ENCODE measurements around the gene BTG1.

BTG1 gene

DNA sequence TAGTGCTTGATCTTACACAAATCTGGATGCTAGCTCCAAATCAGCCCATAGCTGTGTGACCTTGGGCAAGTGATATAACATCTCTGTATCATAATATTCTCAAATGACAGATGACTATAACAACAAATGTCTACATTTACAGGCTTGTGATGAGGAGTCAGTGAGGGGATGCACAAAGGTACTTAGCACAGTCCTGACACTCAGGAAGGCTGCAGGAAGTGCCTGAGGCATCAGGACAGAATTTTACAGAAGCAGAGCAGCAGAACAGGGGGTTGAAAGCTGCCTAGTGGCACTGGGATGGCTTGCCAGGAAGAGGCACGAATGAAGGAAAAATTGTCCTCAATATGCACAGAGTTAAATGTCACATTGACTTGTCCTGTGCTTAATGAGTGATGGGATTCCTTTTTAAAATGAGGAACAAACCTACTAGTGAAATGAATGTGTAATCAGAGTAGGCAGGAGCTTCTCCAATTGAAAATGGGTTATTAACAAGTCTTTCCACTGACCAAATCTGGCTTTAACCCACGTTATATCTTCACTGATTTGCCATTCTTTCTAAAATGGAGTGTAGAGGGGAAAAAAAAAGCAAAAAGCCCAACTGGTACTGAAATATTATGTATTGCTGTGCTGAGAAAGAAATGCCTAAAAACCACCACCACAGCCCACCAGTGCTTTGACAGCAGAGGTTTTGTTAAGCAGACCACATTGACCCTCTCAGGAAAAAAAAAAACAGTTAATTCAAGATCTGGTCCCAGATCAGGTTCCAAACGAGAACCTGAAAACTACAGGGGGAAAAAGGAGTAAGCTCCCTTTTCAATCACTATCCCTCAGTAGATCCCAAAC lies 11.6 kb downstream of the BTG1 start:
- no peak for DNase-seq

GRCh38 chr12:92133171-92133570 lies 12.5 kb downstream of the BTG1 start:
- DNase-seq: no peak

GRCh38 chr12:92132288-92132687 lies 13.4 kb downstream of the BTG1 start:
- no peak for DNase-seq

GRCh38 chr12:92130999-92131398 lies 14.6 kb downstream of the BTG1 start:
- DNase-seq: peak in 1 of 56 donors; percentile 12

GRCh38 chr12:92129609-92130008 lies 16.0 kb downstream of the BTG1 start:
- no peak for DNase-seq

DNA sequence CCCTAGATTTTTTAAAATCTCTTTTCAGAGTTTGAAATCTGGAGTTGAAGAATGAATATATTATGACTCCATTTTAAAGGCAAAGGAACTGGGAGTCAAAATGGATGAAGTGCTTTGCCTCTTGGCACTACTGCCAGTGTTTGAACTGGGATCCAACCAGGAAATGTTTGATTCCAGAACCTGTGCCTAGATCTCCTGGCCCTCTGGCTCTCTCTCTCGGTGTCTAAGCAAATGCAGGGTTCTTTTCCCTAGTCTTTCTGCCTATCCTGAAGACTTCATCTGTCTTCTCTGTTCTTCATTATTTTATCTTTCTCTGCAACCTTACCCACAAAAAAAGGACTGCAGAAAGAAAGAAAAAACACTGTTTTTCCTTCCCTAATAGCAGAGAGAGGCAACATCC lies 17.0 kb downstream of the BTG1 start:
- DNase-seq: no peak

DNA sequence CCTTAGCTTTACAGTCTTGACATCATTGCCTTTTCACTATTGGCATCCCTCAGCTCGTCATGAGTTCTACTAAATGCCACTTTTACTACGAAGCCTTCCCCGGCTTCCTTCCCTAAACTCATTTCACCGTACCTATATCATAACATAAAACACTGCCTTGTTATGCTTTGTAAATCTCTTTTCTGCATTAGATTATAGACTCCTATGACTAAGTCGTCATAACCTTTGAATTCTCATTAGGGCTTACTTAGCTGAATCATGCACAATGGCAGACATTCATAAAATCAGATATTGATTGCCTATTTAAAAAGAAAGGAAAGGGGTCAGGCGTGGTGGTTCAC lies 21.0 kb downstream of the BTG1 start:
- no peak for DNase-seq

GRCh38 chr12:92123780-92124688 lies 21.6 kb downstream of the BTG1 start:
- no peak for DNase-seq

GRCh38 chr12:92122941-92123779 lies 22.5 kb downstream of the BTG1 start:
- DNase-seq: no peak

- no peak for DNase-seq
Observed at GRCh38 chr12:92121826-92122225, 23.8 kb downstream of the BTG1 start.

- no peak for DNase-seq
Observed at GRCh38 chr12:92118826-92119536, 26.7 kb downstream of the BTG1 start.

GRCh38 chr12:92114834-92115233 lies 30.8 kb downstream of the BTG1 start:
- no peak for DNase-seq

- no peak for DNase-seq
Observed at GRCh38 chr12:92111256-92111655, 34.4 kb downstream of the BTG1 start.

DNA sequence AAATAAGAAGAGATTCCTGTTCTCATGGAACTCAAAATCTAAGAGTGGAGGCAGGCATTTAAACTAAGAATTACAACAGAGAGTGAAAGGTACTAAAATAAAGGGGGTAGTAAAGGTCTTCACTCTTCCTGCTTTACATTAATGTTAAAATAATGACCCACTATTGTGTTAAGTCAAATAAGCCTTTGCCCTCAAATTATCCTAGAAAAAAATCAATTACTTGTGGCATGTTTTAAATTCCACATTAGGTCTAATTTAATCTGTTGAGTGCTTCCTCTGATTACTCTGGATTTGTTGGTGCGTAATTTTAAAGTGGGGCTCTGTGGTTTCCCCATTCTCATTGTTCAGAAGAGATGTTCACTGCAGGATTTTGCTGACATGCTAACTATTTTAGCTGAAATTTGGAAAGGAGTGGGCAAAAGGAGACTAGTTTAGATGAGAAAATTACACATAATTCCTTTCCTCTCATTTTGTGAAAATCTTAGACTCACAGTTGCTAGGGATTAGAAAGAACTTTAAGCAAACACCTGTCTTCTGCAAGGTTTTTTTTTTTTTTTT lies 35.5 kb downstream of the BTG1 start:
- DNase-seq: no peak

DNA sequence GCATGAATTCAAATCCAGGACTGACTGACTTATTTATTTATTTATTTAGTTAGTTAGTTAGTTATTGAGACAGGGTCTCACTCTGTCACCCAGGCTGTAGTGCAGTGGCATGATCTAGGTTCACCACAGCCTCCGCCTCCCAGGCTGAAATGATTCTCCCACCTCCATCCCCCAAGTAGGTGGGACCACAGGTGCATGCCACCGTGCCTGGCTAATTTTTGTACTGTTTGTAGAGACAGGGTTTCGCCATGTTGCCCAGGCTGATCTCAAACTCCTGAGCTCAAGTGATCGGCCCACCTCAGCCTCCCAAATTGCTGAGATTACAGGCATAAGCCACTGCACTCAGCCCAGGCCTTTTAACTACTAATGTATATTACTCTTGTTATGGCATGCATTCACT lies 36.0 kb downstream of the BTG1 start:
- no peak for DNase-seq

DNA sequence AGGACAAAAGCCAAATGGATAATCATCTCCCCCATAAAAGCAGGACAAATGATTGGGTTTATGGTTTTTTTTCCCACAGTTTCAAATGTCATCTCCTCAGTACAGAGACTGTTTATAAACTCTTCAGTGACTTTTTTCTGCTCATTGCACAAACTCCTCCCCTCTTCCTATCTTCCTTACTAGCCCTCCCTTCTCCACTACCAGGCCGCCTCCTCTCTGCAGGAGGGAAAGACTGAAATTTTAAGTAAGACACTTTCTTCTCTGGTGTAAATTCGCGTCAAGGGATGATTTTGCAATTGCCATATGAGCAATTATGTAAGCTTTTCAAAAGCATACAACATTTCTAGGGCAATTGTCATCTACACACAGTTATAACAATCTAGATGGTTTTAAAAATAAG lies 37.0 kb downstream of the BTG1 start:
- peak in 1 of 56 donors; percentile 15 for DNase-seq

- peak in 5 of 56 donors; percentile 0 to 10 (median 2) for DNase-seq
Observed at GRCh38 chr12:92107621-92108131, 38.0 kb downstream of the BTG1 start.

DNA sequence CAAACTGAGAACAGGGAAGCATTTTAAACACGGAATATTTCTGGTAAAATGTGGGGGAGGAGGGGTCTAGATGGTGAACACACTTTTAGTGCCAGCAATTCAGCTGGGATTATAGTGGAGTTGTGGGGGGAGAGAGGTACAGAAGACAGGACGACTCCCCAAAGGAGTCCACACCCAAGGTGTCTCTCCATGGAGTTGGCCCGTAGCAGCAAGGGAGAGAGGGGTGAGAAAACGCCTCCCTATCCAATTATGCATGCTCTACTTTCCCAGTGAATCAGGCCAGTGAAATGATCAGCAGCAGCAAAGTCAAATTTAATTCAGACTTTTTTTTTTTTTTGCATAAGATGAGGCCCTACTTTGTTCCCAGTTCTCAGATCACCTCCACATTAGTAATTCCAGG lies 38.6 kb downstream of the BTG1 start:
- no peak for DNase-seq

- no peak for DNase-seq
Observed at GRCh38 chr12:92105676-92106075, 40.0 kb downstream of the BTG1 start.

GRCh38 chr12:92105110-92105509 lies 40.5 kb downstream of the BTG1 start:
- no peak for DNase-seq

All from amygdala (tissue), 56 donors.